ENCODE measurements around the gene PURA.

DNA sequence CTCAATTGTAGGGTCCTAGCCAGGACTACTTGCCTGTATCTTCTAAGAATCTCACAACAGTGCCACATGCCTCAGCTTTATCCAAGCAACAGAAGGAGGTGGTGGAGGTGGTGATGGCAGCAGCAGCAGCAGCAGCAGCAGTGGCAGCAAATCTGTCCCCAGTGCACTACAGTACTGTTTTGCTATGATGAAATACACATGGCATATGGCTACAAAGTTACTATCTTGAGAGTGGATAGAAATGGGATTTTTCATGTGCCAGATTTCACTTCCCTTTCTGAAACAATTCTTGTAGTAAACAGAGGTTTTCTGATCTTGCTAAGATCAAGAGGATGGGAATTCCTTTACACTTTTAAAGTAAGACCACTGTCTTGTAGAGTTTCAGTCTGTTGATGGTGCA lies 53.0 kb downstream of the PURA start:
- TF ChIP-seq, protein P1, sequence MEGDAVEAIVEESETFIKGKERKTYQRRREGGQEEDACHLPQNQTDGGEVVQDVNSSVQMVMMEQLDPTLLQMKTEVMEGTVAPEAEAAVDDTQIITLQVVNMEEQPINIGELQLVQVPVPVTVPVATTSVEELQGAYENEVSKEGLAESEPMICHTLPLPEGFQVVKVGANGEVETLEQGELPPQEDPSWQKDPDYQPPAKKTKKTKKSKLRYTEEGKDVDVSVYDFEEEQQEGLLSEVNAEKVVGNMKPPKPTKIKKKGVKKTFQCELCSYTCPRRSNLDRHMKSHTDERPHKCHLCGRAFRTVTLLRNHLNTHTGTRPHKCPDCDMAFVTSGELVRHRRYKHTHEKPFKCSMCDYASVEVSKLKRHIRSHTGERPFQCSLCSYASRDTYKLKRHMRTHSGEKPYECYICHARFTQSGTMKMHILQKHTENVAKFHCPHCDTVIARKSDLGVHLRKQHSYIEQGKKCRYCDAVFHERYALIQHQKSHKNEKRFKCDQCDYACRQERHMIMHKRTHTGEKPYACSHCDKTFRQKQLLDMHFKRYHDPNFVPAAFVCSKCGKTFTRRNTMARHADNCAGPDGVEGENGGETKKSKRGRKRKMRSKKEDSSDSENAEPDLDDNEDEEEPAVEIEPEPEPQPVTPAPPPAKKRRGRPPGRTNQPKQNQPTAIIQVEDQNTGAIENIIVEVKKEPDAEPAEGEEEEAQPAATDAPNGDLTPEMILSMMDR (IDR thresholded peaks at IDR 0.05; ENCODE audit: insufficient read depth, low read length, poor library complexity, severe bottlenecking), result no peak
- no peak for TF ChIP-seq EZH2phosphoT487 (conservative IDR thresholded peaks at IDR 0.05; ENCODE audit: low read length)

Data from SU-DHL-6 (cell line).